Loucy (cell line): ENCODE data around the gene C1orf174.

ENCODE experiments used
- H2AFZ ChIP-seq: fragments of 200-600 bp; sonication (generic); 2 replicates; pipeline ENCODE4 v1.6.0; 2016; ENCODE audit warnings: antibody characterized with exemption, mild to moderate bottlenecking, low read length, moderate library complexity
- H3F3A ChIP-seq: fragments of 200-600 bp; 2 replicates; pipeline ENCODE4 v1.6.0; 2016; ENCODE audit warnings: antibody characterized with exemption, low read depth, mild to moderate bottlenecking
- H3K27me3 ChIP-seq: fragments of 200-600 bp; sonication (generic); 2 replicates; pipeline ENCODE4 v1.6.1; 2014; ENCODE audit warnings: low read length, mild to moderate bottlenecking; ENCODE audit not compliant: insufficient read depth, poor library complexity, severe bottlenecking
- H3K36me3 ChIP-seq: fragments of 200-600 bp; sonication (generic); 2 replicates; pipeline ENCODE4 v1.6.1; 2016; ENCODE audit warnings: low read length; ENCODE audit not compliant: insufficient read depth
- H3K4me1 ChIP-seq: fragments of 200-600 bp; sonication (generic); 2 replicates; pipeline ENCODE4 v1.5.1; 2014; ENCODE audit warnings: low read length, mild to moderate bottlenecking; ENCODE audit not compliant: insufficient read depth, poor library complexity, severe bottlenecking
- H3K4me2 ChIP-seq: fragments of 200-600 bp; sonication (generic); 2 replicates; pipeline ENCODE4 v1.6.0; 2014; ENCODE audit warnings: antibody characterized with exemption, low read length, low read depth, mild to moderate bottlenecking; ENCODE audit not compliant: poor library complexity, severe bottlenecking
- H3K4me3 ChIP-seq: fragments of 200-600 bp; sonication (generic); 2 replicates; pipeline ENCODE4 v1.5.1; 2014; ENCODE audit warnings: low read length, mild to moderate bottlenecking, mixed read lengths; ENCODE audit not compliant: poor library complexity, severe bottlenecking
- H3K79me2 ChIP-seq: fragments of 200-600 bp; sonication (generic); 2 replicates; pipeline ENCODE4 v1.6.1; 2014; ENCODE audit warnings: low read length; ENCODE audit not compliant: insufficient read depth
- H3K9ac ChIP-seq: fragments of 200-600 bp; sonication (generic); 2 replicates; pipeline ENCODE4 v1.6.0; 2014; ENCODE audit warnings: mild to moderate bottlenecking, low read depth, low read length, moderate library complexity; ENCODE audit not compliant: poor library complexity, severe bottlenecking
- H3K9me2 ChIP-seq: fragments of 200-600 bp; sonication (generic); replicated peaks from 2 replicates; pipeline ENCODE4 v1.6.1; 2016; ENCODE audit warnings: low read depth, low read length, mixed read lengths
- H3K9me3 ChIP-seq: fragments of 200-600 bp; sonication (generic); 2 replicates; pipeline ENCODE4 v1.6.1; 2014; ENCODE audit warnings: mild to moderate bottlenecking, antibody characterized with exemption, low read length, low read depth; ENCODE audit not compliant: insufficient read depth
- H4K20me1 ChIP-seq: fragments of 200-600 bp; sonication (generic); 2 replicates; pipeline ENCODE4 v1.6.0; 2014; ENCODE audit warnings: antibody characterized with exemption, low read length, mild to moderate bottlenecking; ENCODE audit not compliant: insufficient read depth, poor library complexity, severe bottlenecking
- EZH2phosphoT487 ChIP-seq: fragments of 200-600 bp; IDR thresholded peaks from 2 replicates; pipeline ENCODE4 v1.6.1; 2018; ENCODE audit warnings: antibody characterized with exemption, mild to moderate bottlenecking, moderate library complexity, borderline replicate concordance
- TF ChIP-seq, protein P1 (sequence below): fragments of 200-600 bp; sonication (generic); conservative IDR thresholded peaks from 2 replicates; pipeline ENCODE4 v1.5.1; 2014; ENCODE audit warnings: mild to moderate bottlenecking, antibody characterized with exemption, low read length

The C1orf174 gene

DNA sequence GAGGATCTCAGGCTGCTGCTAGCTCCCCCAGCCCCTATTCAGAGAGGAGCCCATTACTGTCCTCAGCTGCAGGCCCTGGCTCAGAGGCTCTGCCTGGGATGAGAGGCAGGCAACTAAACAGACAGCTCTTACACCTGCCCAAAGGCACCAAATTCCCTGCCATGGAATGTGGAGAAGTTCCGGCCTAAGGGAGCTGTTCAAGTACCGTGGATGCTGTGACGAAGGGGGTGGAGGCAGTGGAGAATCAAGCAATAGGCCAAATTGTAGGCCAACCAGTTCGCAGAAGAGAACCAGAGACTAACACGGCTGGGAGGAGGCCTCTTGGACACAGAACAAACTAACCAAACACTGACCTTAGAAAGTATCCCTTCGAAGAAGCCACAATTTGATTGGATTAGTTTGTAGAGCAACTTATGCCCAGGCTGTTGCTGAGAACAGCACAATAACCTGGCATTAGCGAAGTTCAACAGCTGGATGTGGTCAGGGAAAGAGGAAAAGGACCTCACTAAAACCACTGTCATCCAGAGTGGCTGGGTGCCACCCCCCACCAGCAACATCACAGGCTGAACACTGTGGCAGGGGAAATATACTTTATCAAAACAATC lies 3.6 kb downstream of the C1orf174 start:
- no peak for TF ChIP-seq EZH2phosphoT487
- TF ChIP-seq, protein P1, sequence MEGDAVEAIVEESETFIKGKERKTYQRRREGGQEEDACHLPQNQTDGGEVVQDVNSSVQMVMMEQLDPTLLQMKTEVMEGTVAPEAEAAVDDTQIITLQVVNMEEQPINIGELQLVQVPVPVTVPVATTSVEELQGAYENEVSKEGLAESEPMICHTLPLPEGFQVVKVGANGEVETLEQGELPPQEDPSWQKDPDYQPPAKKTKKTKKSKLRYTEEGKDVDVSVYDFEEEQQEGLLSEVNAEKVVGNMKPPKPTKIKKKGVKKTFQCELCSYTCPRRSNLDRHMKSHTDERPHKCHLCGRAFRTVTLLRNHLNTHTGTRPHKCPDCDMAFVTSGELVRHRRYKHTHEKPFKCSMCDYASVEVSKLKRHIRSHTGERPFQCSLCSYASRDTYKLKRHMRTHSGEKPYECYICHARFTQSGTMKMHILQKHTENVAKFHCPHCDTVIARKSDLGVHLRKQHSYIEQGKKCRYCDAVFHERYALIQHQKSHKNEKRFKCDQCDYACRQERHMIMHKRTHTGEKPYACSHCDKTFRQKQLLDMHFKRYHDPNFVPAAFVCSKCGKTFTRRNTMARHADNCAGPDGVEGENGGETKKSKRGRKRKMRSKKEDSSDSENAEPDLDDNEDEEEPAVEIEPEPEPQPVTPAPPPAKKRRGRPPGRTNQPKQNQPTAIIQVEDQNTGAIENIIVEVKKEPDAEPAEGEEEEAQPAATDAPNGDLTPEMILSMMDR, result no peak
- H3K27me3 ChIP-seq, result no peaks in the 10 kb centered on the region
- peak overlapping the region; percentile 26 for H3K9ac ChIP-seq
- H3F3A ChIP-seq, result no peaks in the 10 kb centered on the region
- no peaks in the 10 kb centered on the region for H3K9me3 ChIP-seq
- H3K4me2 ChIP-seq, result peak overlapping the region; percentile 56
- peaks cover 27% of the 10 kb centered on the region for H3K4me1 ChIP-seq
- peaks cover 2% of the 10 kb centered on the region; the same call in 1 of the 2 replicates for H3K36me3 ChIP-seq
- H4K20me1 ChIP-seq, result peaks cover 28% of the 10 kb centered on the region
- peak overlapping the region; percentile 29 for H3K4me3 ChIP-seq
- H3K9me2 ChIP-seq, result no peaks in the 10 kb centered on the region
- H2AFZ ChIP-seq, result no peak overlapping the region
- peaks cover 73% of the 10 kb centered on the region for H3K79me2 ChIP-seq

DNA sequence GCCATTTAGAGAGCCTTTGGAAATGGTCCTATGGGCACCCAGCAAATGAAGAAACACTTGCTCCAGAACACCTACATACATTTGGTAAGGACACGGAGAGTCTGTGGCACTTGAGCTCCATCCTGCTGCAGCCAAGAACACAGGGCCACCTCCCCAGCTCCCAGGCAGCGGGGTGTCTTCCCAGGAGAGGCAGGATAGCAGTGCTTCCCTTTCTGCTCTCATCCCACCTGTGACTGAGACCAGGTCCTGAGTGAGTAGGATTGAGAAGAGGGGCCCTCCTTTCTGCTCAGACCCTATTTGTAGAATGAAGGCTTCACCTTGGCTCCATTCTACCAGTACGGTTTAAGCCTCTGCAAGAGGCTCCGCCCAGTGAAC lies 4.1 kb downstream of the C1orf174 start:
- H3K36me3 ChIP-seq, result peaks cover 8% of the 10 kb centered on the region; the same call in 1 of the 2 replicates

DNA sequence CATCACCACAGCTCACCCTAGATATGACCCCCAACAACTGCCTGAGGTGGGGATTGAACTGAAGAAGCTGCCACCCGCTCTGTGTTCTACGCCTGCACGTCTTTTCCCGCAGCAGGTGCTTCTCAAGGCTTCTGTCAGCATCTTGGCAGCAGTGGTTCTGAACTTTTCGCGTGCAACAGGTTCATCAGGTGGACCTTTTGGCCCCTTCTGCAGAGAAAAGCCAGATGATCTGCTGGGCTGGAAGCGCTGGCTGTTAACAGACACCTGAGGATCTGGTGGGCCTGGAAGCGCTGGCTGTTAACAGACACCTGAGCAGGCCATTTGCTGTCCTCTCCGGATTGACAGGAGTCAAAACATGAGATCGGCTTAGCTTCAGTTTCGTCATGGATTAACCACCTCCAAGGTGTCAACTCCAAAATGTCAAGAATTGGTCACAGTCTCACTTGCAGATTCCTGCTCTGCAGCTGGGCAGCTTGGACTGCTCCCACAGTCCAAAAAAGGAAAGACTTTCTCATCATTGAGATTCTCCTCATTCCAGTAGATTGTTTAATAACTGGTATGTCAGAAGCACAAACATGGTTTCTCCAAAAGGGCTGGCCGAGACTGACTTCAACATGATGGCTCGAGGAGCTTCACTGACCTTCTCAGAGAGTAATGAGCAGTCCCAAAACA lies 4.7 kb downstream of the C1orf174 start:
- H3K4me2 ChIP-seq, result peak overlapping the region; percentile 56
- H4K20me1 ChIP-seq, result peaks cover 28% of the 10 kb centered on the region
- H3F3A ChIP-seq, result no peaks in the 10 kb centered on the region
- no peak overlapping the region for H3K9ac ChIP-seq
- H3K9me3 ChIP-seq, result no peaks in the 10 kb centered on the region
- no peak overlapping the region for H2AFZ ChIP-seq
- H3K36me3 ChIP-seq, result peaks cover 13% of the 10 kb centered on the region; the same call in 1 of the 2 replicates
- TF ChIP-seq, protein P1, result no peak
- TF ChIP-seq EZH2phosphoT487, result no peak
- no peaks in the 10 kb centered on the region for H3K9me2 ChIP-seq
- peaks cover 27% of the 10 kb centered on the region for H3K4me1 ChIP-seq
- H3K4me3 ChIP-seq, result no peak overlapping the region
- H3K79me2 ChIP-seq, result peaks cover 73% of the 10 kb centered on the region
- H3K27me3 ChIP-seq, result no peaks in the 10 kb centered on the region

More for the DNA sequence above, 4.1 kb downstream of the C1orf174 start:
- no peaks in the 10 kb centered on the region for H3K9me3 ChIP-seq
- peaks cover 73% of the 10 kb centered on the region for H3K79me2 ChIP-seq
- H3K9me2 ChIP-seq, result no peaks in the 10 kb centered on the region
- H3K9ac ChIP-seq, result no peak overlapping the region
- H3K4me3 ChIP-seq, result no peak overlapping the region
- TF ChIP-seq, protein P1, result no peak
- H3K27me3 ChIP-seq, result no peaks in the 10 kb centered on the region
- peak overlapping the region; percentile 56 for H3K4me2 ChIP-seq
- H3F3A ChIP-seq, result no peaks in the 10 kb centered on the region
- peaks cover 28% of the 10 kb centered on the region for H4K20me1 ChIP-seq
- H2AFZ ChIP-seq, result no peak overlapping the region
- H3K4me1 ChIP-seq, result peaks cover 27% of the 10 kb centered on the region
